HEK293 (cell line): ENCODE data around the gene TCF3.

ENCODE experiments used
- ZNF785 ChIP-seq: fragments of 450-650 bp; formaldehyde crosslinking; IDR thresholded peaks from 2 replicates; pipeline ENCODE4 v1.5.1; 2016; ENCODE audit warnings: missing biosample characterization, missing genetic modification characterization
- TF ChIP-seq, protein P1 (sequence below): fragments of 450-650 bp; formaldehyde crosslinking; IDR thresholded peaks from 2 replicates; pipeline ENCODE4 v1.5.1; 2016; ENCODE audit warnings: missing biosample characterization, missing genetic modification characterization, low read depth

DNA sequence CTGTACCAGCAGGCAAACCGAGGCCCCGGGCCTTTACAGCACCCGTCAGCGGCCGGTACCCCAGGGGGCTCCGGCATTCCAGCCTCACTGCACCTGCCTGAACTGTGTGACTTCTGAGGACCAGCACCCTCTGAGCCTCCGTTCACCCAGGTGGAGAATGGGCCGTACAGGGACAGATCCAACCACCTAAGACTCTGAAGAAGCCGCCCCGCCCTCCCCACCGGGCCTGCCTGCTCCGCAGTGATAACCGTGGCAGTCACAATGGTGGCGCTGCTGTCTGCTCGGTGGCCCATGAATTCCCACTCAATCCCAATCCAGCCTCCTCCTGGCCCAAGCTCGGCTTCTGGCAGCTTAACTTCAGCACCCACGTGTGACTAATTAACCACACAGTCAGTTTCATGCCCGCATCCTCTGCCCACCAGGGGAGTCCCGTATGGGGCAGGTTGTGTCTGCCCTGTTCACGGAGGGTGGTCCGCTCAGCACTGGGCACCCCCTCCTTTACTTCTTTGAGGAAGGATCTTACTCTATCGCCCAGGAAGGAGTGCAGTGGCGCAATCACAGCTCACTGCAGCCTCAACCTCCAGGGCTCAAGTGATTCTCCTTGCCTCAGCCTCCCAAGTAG is 3.4 kb downstream of the TCF3 start:
- TF ChIP-seq, protein P1, sequence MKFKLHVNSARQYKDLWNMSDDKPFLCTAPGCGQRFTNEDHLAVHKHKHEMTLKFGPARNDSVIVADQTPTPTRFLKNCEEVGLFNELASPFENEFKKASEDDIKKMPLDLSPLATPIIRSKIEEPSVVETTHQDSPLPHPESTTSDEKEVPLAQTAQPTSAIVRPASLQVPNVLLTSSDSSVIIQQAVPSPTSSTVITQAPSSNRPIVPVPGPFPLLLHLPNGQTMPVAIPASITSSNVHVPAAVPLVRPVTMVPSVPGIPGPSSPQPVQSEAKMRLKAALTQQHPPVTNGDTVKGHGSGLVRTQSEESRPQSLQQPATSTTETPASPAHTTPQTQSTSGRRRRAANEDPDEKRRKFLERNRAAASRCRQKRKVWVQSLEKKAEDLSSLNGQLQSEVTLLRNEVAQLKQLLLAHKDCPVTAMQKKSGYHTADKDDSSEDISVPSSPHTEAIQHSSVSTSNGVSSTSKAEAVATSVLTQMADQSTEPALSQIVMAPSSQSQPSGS (tag by site-specific recombination): no peak
- no peak for TF ChIP-seq ZNF785
